Ramos (cell line): Measurements from ENCODE around the gene RPP30.
"Not testable (repeated sequence)": the region's sequence is repeated elsewhere in the genome, so short reads cannot be mapped to it uniquely, and the experiment has no call there.

Experiments
- in situ Hi-C: fragments of 300-500 bp; cut with MboI; formaldehyde crosslinking; loops from one replicate; pipeline ENCODE4 v1.14.3; 2022; ENCODE audit warnings: low sequenced_read_pairs; ENCODE audit not compliant: unreplicated experiment

The RPP30 gene

GRCh38 chr10:90866050-90866598 is 5.7 kb upstream of the RPP30 start:
- in situ Hi-C loops = no loop called here

DNA sequence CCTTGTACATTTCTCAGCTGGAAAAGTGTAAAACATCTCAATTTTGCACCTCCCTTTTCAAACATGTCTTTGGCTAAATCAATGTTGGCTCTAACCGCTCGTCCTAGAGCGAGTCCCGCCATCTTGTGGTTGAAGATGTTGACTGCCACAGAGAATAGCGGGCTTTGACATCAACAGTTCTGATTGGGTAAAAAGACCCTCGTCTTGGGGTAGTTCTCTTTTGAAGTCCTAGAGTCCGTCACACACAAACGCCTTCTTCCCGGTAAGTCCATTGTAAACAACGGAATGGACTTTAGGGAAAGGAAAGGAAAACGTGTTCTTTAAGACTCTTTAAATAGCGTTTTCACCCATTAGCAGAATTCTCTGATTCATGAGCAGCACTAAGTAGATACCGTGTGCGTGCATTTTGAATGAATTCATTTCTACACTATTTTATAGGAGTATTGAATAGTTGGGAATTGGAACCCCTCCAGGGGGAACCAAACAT is 452 bp upstream of the RPP30 start:
- in situ Hi-C loops = no loop called here

DNA sequence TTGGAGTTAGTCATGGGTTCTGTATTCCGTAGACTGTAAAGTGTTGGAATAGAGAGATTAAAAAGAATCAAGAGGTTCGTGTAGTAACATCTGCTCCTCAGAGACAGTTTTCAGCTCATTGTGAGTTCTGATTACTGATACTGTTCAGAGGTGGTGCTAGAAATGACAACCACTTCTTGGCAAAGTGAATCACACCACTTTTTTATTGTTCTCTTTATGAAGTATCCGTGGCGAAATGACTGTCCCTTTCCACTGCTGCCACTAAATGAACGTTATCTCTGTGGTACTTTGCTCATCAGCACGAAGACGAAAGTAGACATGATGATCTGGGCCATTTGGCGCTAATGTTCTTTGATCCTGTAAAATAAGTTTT is 860 bp downstream of the RPP30 start:
- in situ Hi-C loops = no loop called here

GRCh38 chr10:90879062-90879461 is 7.3 kb downstream of the RPP30 start:
- in situ Hi-C loops = no loop called here

DNA sequence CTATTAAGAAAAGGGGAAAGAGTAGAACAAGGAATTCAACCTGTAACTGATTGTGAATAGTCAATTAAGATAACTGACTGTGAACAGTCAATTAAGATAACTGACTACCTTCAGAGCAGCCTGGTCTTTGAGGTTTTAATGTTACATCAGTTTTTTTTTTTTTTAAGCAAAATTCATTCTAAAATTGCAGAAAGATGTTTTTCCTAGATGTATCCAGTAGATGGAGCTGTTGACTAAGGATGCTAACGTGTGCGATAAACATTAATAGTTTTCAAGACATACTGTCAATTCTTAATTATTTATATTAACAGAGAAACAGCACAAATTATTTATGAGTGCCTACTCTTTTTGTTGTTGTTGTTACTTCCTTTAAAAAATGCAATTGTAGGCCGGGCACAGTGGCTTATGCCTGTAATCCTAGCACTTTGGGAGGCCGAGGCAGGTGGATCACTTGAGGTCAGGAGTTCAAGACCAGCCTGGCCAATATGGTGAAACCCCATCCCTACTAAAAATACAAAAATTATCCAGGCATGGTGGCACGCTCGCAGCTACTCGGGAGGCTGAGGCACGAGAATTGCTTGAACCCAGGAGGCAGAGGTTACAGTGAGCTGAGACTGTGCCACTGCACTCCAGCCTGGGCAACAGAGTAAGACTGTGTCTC is 8.4 kb downstream of the RPP30 start:
- in situ Hi-C loops = not testable (repeated sequence)

DNA sequence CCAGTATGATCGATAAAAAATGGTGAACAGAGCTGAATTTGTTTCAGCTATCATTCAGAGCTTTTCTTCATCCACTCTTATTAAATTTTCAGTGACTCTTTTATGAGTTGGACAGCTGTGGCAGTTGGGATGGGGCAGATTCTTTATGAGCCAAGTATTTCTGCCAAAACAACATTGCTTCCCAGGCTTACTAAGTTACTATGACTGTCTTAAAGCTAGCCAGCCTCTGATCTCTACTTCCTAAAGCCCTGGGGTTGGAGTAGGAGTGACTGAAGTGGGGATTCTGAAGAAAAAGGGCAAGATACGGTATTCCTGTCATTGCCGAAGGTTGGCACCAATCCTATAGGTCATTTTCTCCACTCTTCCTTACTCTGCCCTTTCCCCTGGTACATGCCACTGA is 12.7 kb downstream of the RPP30 start:
- in situ Hi-C loops = no loop called here

GRCh38 chr10:90885176-90885575 is 13.4 kb downstream of the RPP30 start:
- in situ Hi-C loops = no loop called here

GRCh38 chr10:90887555-90887954 is 15.8 kb downstream of the RPP30 start:
- in situ Hi-C loops = no loop called here

GRCh38 chr10:90888387-90888786 is 16.6 kb downstream of the RPP30 start:
- in situ Hi-C loops = no loop called here

DNA sequence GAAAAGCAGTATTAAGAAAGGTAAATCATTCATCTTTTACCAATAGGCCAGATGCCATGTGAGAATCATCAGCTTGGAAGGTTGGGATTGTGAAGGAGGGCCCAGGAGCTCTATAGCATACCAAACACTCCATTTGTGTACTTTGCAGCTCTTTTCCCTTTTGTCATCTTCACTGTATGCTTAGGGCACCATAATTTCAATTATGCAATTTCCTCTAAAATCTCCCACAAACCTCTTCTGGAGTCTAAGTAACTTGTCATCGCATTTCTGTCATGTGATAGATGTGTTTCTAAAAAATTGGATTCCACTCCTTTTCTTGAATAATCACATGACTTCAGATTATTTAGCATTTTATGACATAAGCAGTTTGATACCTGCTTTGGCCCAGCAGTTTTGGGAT is 17.9 kb downstream of the RPP30 start:
- in situ Hi-C loops = no loop called here

DNA sequence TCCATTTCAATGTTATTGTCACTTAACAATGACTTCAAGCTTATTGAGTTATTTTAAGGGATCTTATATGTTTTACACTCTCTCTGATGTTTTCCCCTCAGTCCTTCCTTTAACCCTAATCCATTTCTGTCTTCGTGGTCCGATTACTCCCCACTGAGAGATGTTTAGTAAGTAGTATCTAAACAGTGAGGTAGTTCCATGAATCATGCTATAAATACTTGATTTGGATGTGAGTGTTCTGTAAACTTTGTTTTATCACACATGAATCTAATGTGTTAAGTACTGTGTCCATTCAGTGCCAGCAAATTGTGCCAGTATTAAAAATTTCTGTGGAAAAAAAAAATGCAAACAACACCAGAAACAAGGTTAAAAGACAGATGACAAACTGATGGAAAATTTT is 18.6 kb downstream of the RPP30 start:
- in situ Hi-C loops = no loop called here

DNA sequence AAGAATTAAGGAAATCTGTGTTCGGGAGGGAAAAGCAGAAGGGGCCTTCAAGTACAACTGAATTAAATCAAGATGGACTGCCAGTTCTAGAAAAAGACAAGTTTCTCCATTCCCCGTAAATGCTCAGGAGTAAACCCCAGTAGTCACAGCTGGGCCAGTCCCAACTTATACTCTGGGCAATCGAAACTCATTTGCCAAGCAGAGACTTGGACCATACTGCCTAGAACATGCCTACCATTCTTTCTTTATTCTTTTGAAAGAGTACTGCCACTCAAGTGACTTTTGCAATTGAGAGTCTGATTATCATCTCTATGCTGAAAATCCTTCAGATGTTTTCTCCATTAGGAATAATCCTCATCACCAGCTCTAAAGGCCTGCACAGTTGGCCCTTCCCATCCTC is 21.4 kb downstream of the RPP30 start:
- in situ Hi-C loops = no loop called here

DNA sequence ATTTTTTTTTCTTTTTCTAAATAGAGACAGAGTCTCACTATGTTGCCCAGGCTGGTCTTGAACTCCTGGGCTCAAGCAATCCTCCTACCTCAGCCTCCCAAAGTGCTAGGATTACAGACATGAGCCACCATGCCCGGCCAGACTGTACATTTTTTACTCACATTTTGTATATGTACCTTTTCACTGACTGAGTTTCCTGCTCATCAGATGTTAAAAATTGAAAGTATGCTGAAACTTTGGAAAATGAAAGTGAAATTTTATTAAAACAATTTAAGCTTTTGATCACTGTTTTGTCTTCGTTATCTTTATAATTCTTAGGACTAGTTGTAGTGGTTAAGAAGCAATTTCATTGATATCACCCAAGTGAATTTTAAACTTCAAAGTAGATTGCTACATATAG is 25.1 kb downstream of the RPP30 start:
- in situ Hi-C loops = not testable (repeated sequence)

DNA sequence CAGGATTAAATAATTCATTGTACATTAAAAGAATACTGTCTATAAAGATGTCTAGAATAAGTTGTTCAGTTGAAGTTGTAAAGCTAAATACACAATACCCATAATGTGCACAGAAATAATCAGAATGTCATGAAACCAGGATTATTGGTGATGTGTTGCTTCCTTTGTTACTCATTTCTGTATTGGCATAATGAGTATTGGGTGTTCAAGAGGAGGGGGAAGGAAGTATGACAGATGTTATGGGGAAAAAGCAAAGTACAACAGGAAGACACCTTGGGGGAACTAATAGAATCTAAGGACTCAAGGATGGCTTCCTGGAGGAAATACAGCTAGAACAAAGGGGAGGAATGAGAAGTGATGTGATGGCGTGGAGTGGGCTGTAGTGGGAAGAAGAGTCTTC is 34.2 kb downstream of the RPP30 start:
- in situ Hi-C loops = loop anchor here (25.0 kb wide), 2 partner anchors 356 to 1006 kb away; partner anchors contain the start of genes BTAF1 and FGFBP3

DNA sequence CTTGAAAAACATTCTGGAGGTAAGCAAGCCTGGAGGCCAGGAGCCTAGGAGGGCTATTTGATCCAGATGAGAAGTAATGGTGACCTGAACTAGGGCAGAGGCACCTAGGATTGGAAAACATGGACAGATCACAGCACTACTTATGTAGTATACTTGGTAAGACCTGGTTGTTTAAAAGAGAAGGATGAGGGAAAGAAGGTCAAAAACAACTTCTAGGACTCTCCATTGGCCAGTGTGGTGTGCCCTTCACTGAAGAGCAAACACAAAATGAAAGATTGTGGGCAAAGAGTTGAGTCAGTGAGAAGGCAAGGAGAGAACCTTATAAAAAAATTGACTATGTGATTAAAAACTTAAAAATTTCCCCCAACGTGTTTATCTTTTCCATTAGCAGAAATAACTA is 34.8 kb downstream of the RPP30 start:
- in situ Hi-C loops = loop anchor here (25.0 kb wide), 2 partner anchors 356 to 1006 kb away; partner anchors contain the start of genes BTAF1 and FGFBP3

DNA sequence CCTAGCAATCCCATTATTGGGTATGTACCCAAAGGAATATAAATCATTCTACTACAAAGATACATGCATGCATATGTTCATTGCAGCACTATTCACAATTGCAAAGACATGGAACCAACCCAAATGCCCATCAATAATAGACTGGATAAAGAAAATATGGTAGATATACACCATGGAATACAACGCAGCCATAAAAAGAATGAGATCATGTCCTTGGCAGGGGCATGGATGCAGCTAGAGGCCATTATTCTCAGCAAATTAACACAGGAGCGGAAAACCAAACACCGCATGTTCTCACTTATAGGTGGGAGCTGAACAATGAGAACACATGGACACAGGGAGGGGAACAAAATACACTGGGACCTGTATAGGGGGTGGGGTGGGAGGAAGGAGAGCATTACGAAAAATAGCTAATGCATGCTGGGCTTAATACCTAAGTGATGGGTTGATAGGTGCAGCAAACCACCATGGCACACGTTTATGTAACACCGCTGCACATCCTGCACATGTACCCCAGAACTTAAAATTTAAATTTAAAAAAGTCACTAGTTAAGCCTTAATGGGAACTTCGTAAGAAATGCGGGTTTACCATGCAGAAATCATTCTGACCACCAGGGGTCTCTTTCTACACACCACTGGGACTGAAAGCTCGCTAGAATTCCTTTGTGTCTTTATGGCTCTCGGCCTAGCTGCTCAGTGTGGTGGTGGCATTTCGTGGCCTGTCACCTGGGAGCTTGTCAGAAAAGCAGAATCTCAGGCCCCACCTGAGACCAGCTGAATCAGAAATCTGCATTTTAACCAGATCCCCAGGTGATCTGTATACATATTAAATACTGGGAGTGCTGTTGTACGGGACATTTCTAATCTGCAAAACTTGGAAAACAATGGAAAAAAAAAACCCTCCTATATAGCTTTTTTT is 39.6 kb downstream of the RPP30 start:
- in situ Hi-C loops = loop anchor here (25.0 kb wide), 2 partner anchors 351 to 1001 kb away; partner anchors contain the start of genes BTAF1 and FGFBP3

GRCh38 chr10:90912174-90912573 is 40.4 kb downstream of the RPP30 start:
- in situ Hi-C loops = loop anchor here (25.0 kb wide), 2 partner anchors 350 to 1000 kb away; partner anchors contain the start of genes BTAF1 and FGFBP3

- in situ Hi-C loops = loop anchor here (25.0 kb wide), 2 partner anchors 349 to 999 kb away; partner anchors contain the start of genes BTAF1 and FGFBP3
Observed at GRCh38 chr10:90912854-90913479, 41.2 kb downstream of the RPP30 start.

- in situ Hi-C loops = loop anchor here (25.0 kb wide), 2 partner anchors 348 to 998 kb away; partner anchors contain the start of genes BTAF1 and FGFBP3
Observed at GRCh38 chr10:90913774-90914420, 42.1 kb downstream of the RPP30 start.
